Cardiac fibroblast (primary cell): ENCODE data around the gene SUMO4.
A peak's percentile ranks its signal among the peaks of the same experiment; 100 is the strongest.

ENCODE experiments used
- DNase-seq, 2 donors: peaks; one replicate each; pipeline versions ENCODE4 v3.0.0 to v3.0.0-alpha.2; 2010; ENCODE audit warnings: low read depth in 2 of 2
- H3K4me3 ChIP-seq, 2 donors: replicated peaks in 1 of 2; 1 replicate in 1 of 2; 2 replicates in 1 of 2; pipeline ENCODE4 v1.5.1; 2011; ENCODE audit warnings: low read depth in 2 of 2, low read length in 2 of 2, mild to moderate bottlenecking in 2 of 2, moderate library complexity in 1 of 2
- TF ChIP-seq, protein P1 (sequence below): IDR thresholded peaks from one replicate; pipeline ENCODE4 v1.5.1; 2011; ENCODE audit warnings: low read depth, mild to moderate bottlenecking, low read length, inconsistent platforms

Gene SUMO4

GRCh38 chr6:149362289-149362688, 37.8 kb upstream of the SUMO4 start:
- TF ChIP-seq, protein P1, sequence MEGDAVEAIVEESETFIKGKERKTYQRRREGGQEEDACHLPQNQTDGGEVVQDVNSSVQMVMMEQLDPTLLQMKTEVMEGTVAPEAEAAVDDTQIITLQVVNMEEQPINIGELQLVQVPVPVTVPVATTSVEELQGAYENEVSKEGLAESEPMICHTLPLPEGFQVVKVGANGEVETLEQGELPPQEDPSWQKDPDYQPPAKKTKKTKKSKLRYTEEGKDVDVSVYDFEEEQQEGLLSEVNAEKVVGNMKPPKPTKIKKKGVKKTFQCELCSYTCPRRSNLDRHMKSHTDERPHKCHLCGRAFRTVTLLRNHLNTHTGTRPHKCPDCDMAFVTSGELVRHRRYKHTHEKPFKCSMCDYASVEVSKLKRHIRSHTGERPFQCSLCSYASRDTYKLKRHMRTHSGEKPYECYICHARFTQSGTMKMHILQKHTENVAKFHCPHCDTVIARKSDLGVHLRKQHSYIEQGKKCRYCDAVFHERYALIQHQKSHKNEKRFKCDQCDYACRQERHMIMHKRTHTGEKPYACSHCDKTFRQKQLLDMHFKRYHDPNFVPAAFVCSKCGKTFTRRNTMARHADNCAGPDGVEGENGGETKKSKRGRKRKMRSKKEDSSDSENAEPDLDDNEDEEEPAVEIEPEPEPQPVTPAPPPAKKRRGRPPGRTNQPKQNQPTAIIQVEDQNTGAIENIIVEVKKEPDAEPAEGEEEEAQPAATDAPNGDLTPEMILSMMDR, result no peak
- DNase-seq, result peak in 1 of 2 donors; percentile 8
- H3K4me3 ChIP-seq, result no peak overlapping the region

DNA sequence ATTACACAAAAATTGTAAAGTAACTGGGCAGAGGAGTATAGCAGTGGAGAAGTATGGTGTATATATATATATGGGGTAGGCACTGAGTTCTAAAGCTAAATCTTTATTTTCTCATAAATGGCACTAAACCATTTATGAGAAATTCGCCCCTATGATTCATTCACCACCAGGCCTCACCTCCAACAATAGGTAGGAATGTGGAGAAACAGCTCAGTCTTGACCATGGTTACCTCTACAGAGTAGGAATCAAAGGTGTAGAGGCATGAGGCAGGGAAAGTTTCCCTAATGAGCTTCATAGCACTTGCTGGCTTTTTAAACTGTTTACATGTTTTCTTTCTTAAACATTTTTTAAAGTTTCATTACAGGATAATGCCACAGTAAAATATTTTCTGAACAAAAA, 36.9 kb upstream of the SUMO4 start:
- no peak overlapping the region for H3K4me3 ChIP-seq
- no peak for DNase-seq
- TF ChIP-seq, protein P1, result no peak

DNA sequence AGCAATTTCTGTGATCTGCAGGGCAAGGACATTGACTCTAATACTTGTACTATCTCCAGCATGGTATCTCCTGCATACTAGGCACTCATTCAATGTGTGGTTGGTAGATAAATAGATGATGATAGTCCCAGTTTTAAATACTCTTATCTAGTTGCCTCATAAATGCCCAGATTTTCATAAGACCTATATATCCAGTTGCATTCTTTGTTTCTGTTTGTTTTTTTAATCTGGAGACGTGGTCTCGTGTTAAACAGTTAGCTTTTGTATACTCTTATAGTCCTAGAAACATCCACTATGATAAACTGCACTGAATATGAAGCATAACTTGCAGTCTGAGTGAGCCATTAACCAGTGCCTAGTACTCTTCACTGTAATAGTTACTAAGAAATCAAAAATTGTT, 35.5 kb upstream of the SUMO4 start:
- TF ChIP-seq, protein P1, result no peak
- peak in 1 of 2 donors; percentile 13 for DNase-seq
- no peak overlapping the region for H3K4me3 ChIP-seq

DNA sequence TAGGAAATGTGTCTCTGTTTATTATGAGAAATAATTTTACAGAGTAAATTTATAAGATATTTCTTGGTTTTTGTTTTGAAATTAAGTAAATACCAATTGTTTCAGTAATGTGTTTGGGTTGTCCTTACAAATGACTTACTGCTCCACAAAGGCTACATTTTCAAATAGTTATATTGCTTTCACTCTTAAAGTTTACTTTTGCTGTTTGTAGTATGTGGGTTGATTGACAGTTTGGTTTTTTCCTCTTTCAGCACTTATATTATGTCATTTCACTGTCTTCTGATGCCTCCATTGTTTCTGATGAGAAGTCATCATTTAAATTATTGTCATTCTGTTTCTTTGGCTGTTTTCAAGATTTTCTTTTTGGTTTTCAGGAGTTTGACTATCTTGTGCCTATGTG, 34.9 kb upstream of the SUMO4 start:
- TF ChIP-seq, protein P1, result no peak
- no peak overlapping the region for H3K4me3 ChIP-seq
- DNase-seq, result no peak

DNA sequence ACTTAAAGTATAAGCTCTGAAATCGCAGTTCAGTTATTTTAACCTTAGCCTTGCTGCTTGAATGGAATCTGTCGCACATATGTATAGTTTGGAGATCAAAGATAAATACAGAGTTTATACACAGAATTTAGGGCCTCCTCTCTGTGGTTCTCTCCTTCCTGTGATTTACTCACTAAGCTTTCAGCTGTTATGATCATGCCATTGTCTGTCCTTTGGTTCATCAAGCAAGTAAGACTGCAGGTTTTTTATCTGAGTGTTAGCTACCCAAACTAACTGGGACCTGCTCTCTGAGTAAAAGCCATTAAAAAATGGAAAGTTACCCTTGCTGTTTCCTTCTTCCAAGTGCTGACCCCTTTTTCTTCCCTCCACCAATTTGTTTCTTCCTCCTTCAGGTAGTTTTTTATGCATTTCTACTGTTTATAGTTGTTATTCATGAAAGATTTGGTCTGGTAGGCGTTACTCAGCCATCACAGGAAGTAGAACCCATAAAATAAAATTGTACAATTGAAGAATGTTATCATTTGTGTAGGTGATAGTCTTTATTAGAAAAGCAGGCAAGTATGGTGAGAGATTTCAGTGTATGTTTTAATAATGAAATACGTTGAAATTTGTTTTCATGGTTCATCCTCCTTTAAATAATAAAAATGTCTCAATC, 33.7 kb upstream of the SUMO4 start:
- no peak overlapping the region for H3K4me3 ChIP-seq
- DNase-seq, result no peak
- TF ChIP-seq, protein P1, result no peak

GRCh38 chr6:149368065-149368464, 32.0 kb upstream of the SUMO4 start:
- H3K4me3 ChIP-seq, result no peak overlapping the region
- no peak for DNase-seq
- TF ChIP-seq, protein P1, result no peak

GRCh38 chr6:149371154-149371553, 28.9 kb upstream of the SUMO4 start:
- DNase-seq, result no peak
- TF ChIP-seq, protein P1, result no peak
- H3K4me3 ChIP-seq, result no peak overlapping the region
